GM18858 (cell line): ENCODE data around the gene MYO5A.
A peak's percentile ranks its signal among the peaks of the same experiment; 100 is the strongest.
"Not testable (repeated sequence)": the region's sequence is repeated elsewhere in the genome, so short reads cannot be mapped to it uniquely, and the experiment has no call there.

ENCODE experiments used
- ATAC-seq: cut with Tn5 transposase; IDR thresholded peaks from one replicate; pipeline ENCODE4 v1.9.1; 2021; ENCODE audit not compliant: unreplicated experiment

The MYO5A gene

GRCh38 chr15:52528564-52529340 lies at the start of gene MYO5A:
Gene MYO5A, minus strand, starts transcription at chr15:52528880. Its CDS starts 74 bp downstream, at chr15:52528806.
- ATAC-seq: peak; percentile 71

DNA sequence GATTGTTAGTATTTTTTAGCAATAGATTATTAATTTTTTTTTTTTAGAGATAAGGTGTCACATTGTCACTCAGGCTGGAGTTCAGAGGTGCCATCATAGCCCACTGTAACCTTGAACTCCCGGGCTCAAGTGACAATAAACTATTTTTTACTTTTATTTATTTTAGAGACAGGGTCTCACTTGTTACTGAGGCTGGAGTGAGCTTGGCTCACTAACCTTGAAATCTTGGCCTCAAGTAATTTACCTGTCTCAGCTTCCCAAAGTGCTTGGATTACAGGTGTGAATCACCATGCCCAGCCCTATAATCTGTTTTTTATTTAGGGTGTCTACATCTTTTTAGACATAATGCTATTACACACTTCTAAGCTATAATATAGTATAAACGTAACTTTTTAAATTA lies 48.0 kb upstream of the MYO5A start:
- no peak for ATAC-seq

- ATAC-seq: not testable (repeated sequence)
These were observed 46.9 kb upstream of the MYO5A start for GRCh38 chr15:52575573-52575972.

GRCh38 chr15:52575072-52575471 lies 46.4 kb upstream of the MYO5A start:
- no peak for ATAC-seq

GRCh38 chr15:52574623-52575022 lies 45.9 kb upstream of the MYO5A start:
- ATAC-seq: not testable (repeated sequence)

DNA sequence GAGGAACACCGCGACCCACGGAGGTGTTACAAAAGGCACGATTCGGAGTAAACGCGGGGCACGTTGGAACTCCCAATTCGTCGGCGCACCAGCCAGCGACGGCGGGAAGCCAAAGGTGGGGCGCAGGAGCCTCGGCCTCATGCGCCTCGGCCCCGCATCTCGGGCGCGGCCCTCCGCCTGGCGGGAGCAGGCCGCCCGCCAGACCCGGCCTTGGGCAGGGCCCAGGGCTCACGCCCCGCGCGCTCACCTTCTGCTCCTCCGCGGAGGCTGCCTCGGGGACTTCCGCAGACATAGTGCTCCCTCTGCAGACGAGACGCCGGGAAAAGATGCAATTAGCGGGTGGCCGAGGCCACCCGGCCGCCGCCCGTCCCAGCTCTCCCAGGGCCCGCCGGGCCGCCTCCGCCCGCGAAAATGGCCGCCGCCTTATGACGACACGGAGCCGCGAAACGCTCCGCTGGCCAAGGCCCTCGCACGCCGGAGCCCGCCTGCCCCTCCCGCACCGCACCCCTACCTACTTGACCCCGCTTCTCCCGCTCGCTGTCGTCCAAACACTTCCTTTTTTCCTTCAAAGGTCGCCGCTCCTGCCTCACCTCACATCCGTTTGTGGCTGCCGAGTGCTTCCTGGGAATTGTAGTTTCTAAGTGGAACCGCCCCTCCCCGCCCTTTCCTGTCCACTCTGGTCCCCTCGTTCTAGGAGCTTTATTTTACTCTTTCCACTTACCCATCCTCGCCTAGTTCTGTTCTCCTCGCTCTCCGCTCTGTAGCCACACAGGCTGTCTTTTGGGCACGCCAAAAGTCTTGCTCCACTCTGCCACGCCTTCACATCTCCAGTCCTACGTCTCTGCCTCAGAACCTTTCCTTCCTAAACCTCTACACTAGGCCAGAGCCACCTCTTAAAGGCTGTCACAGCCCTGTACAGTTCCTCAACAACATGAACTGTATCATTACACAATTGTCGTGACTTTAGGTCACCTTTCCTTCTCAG lies 40.2 kb upstream of the MYO5A start, which contains the start of gene ARPP19:
ARPP19 (minus strand) TSS at position 430 of the 985 bp plus-strand sequence; CDS start at position 292, 138 bp downstream.
- ATAC-seq: peak; percentile 50

DNA sequence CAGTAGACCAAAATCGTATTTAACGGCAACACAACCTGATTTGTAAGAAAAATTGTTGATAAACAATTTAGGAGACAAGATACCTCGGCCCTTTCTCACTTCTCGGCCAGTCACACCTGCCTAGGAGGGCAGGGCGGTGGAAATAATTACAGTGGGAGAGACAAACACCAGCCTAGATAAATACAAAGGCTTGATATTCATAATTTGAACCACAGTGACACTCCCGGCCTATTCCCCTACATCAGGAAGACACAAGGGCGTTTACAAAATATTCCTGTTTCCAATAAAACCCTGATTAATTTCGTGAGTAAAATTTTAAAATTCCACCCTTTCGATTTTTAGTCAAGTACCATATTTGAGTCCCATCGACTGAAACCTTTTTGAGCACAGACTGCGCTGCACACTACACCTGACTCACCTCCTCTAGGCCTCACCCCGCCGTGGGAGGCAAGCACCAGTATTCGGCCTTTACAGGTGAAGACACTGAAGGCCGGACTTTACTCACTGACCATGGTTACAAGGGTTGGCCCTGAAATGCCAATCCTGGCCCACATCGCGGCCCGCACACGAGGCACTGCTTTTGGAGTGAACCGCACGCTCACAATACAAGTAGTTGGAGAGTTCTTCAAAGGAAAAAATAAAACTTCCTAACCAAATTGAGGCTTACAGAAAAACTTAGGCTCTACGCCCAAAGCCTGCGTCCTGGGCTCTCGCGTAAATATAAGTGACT lies 39.4 kb upstream of the MYO5A start:
- no peak for ATAC-seq

- ATAC-seq: no peak
These were observed 38.2 kb upstream of the MYO5A start for GRCh38 chr15:52566889-52567288.

- not testable (repeated sequence) for ATAC-seq
These were observed 37.0 kb upstream of the MYO5A start for GRCh38 chr15:52565417-52566358.

GRCh38 chr15:52563501-52564060 lies 34.9 kb upstream of the MYO5A start:
- no peak for ATAC-seq

GRCh38 chr15:52559575-52559974 lies 30.9 kb upstream of the MYO5A start:
- ATAC-seq: no peak

GRCh38 chr15:52559022-52559421 lies 30.3 kb upstream of the MYO5A start:
- ATAC-seq: peak; percentile 30

GRCh38 chr15:52558196-52558595 lies 29.5 kb upstream of the MYO5A start:
- ATAC-seq: peak; percentile 71

DNA sequence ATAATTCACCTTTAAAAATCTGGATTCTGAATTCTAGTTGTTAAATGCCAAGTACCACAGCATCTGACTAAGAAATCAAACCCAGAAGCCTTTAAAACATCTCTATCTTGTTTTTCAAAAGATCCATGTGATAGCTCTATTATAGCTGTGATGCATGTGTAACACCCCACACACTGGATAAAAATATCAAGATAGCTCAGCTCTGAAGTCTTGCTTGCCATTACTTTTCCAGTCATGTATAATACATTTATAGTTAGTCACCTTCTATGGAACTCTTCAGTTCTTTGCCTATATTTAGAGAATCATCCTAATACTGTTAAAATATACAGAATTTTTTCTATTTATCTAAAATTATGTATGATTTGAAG lies 28.6 kb upstream of the MYO5A start:
- no peak for ATAC-seq

DNA sequence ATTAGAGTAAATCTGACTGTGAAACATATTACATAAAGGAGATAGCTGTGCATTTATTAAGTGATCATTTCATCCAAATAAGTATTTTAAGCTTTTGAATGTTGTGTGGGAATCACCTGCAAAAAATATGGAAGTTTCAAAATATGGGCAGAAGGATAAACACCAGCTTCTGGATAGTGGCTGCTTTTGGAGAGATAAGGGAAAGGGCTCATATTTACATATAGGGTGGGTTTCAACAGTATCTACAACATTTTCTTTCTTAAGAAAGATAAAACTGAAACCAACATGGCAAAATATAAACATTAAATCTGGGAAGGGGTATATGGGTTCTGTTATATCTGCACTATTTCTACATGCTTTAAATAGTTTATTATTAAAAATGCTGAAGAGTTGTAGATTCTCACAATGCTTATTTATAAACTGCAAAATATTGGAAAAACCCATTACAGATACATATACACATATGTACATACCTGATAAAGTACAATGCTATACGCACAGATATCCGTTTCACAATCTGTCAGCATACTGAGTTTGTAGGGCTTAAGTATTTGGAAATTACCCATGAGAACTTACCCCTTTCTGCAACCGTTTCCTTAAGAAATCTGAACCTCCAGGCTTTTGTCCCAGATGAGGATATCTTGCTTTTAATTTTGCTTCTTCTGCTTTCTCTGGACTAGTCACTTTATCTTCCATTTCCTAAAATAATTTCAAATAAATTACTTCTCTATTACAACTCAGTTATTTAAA lies 28.0 kb upstream of the MYO5A start:
- no peak for ATAC-seq

GRCh38 chr15:52552303-52552702 lies 23.6 kb upstream of the MYO5A start:
- ATAC-seq: no peak

- no peak for ATAC-seq
These were observed 23.1 kb upstream of the MYO5A start for GRCh38 chr15:52551762-52552161.

- not testable (repeated sequence) for ATAC-seq
These were observed 22.5 kb upstream of the MYO5A start for GRCh38 chr15:52551186-52551585.
